Endothelial cell of umbilical vein (primary cell): Measurements from ENCODE around the gene RAB11B. TPM values are rescaled to one million over a fixed set of nuclear protein-coding genes. Genes with fewer than 3 reads are reported as not detected.

Experiments used
- BruUV-seq: library from RNA; stranded (reverse); fragments of 400-500 nt; replicated peaks from 2 replicates; lab custom pipeline; 2021; lab: Mats Ljungman, UMichigan
- CTCF ChIA-PET: fragments of 300-600, 350-600 bp; sonication (Branson Sonifier 250); formaldehyde crosslinking; loops from one replicate; lab custom pipeline; 2021; ENCODE audit warnings: antibody characterized with exemption, inconsistent platforms; lab: Charles Lee
- POLR2A ChIA-PET: fragments of 300-600, 350-600 bp; sonication (Branson Sonifier 250); formaldehyde crosslinking; loops from one replicate; lab custom pipeline; 2021; ENCODE audit warnings: antibody characterized with exemption, inconsistent platforms; lab: Charles Lee
- DNase-seq: peaks from one replicate; pipeline ENCODE4 v3.0.0-alpha.2; 2011; ENCODE audit warnings: low read depth, low spot score
- FAIRE-seq: peaks from 2 replicates; lab custom pipeline; 2011; peaks lifted over from hg19 to GRCh38; lab: Jason Lieb, UNC
- H2AFZ ChIP-seq: 2 replicates; pipeline ENCODE4 v1.6.0; 2012; ENCODE audit warnings: low read depth, low read length, control low read depth, inconsistent platforms
- H3K27ac ChIP-seq: 2 replicates; pipeline ENCODE4 v1.5.1; 2011; ENCODE audit warnings: low read depth, mild to moderate bottlenecking, control low read depth, low read length, moderate library complexity; ENCODE audit not compliant: insufficient read depth
- H3K27me3 ChIP-seq, 2 experiments: 2 replicates each; pipeline versions ENCODE4 v1.6.0 to v1.6.1; 2011; ENCODE audit warnings: low read length in 2 of 2, mixed read lengths in 1 of 2; ENCODE audit not compliant: control insufficient read depth in 2 of 2, insufficient read depth in 2 of 2
- H3K36me3 ChIP-seq, 2 experiments: 2 replicates in 1 of 2; 3 replicates in 1 of 2; pipeline ENCODE4 v1.5.1; 2011; ENCODE audit warnings: low read length in 2 of 2, mild to moderate bottlenecking in 1 of 2, moderate library complexity in 1 of 2; ENCODE audit not compliant: control insufficient read depth in 2 of 2, insufficient read depth in 2 of 2; ENCODE audit errors: extremely low read depth in 1 of 2
- H3K4me1 ChIP-seq: 3 replicates; pipeline ENCODE4 v1.5.1; 2011; ENCODE audit warnings: mild to moderate bottlenecking, low read length; ENCODE audit not compliant: control insufficient read depth, insufficient read depth; ENCODE audit errors: extremely low read depth
- H3K4me2 ChIP-seq: 2 replicates; pipeline ENCODE4 v1.6.1; 2011; ENCODE audit warnings: low read length, control low read depth, mixed read lengths; ENCODE audit not compliant: insufficient read depth
- H3K4me3 ChIP-seq, 3 experiments: fragments of 200-600 bp in 1 of 3; sonication (generic), shearing (Covaris generic) in 1 of 3; replicated peaks in 1 of 3; 2 replicates each; pipeline ENCODE4 v1.5.1; 2011 to 2016; ENCODE audit warnings: control low read depth in 3 of 3, low read length in 3 of 3, mild to moderate bottlenecking in 2 of 3, inconsistent platforms in 1 of 3, low read depth in 1 of 3, moderate library complexity in 1 of 3; ENCODE audit not compliant: insufficient read depth in 1 of 3
- H3K79me2 ChIP-seq: 2 replicates; pipeline ENCODE4 v1.6.0; 2012; ENCODE audit warnings: low read length, inconsistent platforms; ENCODE audit not compliant: control insufficient read depth, insufficient read depth
- H3K9ac ChIP-seq: replicated peaks from 2 replicates; pipeline ENCODE3; 2011; ENCODE audit warnings: low read length, control low read depth; ENCODE audit not compliant: insufficient read depth; ENCODE audit errors: extremely low read depth
- H3K9me1 ChIP-seq: replicated peaks from 3 replicates; pipeline ENCODE4 v1.6.0; 2011; ENCODE audit warnings: mild to moderate bottlenecking, low read length; ENCODE audit not compliant: control insufficient read depth, insufficient read depth; ENCODE audit errors: extremely low read depth
- H3K9me3 ChIP-seq: replicated peaks from 2 replicates; pipeline ENCODE4 v1.5.1; 2012; ENCODE audit warnings: low read length, inconsistent platforms; ENCODE audit not compliant: control insufficient read depth, insufficient read depth
- H4K20me1 ChIP-seq: replicated peaks from 2 replicates; pipeline ENCODE3; 2011; ENCODE audit warnings: mild to moderate bottlenecking, low read length; ENCODE audit not compliant: control insufficient read depth, insufficient read depth; ENCODE audit errors: extremely low read depth
- CTCF ChIP-seq, 2 donors: IDR thresholded peaks; 1 replicate in 1 of 2; 2 replicates in 1 of 2; pipeline ENCODE4 v1.5.1; 2011; ENCODE audit warnings: low read length in 2 of 2, mild to moderate bottlenecking in 2 of 2, moderate library complexity in 2 of 2, control low read depth in 1 of 2, inconsistent platforms in 1 of 2, low read depth in 1 of 2; ENCODE audit not compliant: insufficient read depth in 1 of 2; ENCODE audit errors: extremely low read depth in 1 of 2
- EZH2 ChIP-seq: IDR thresholded peaks from 2 replicates; pipeline ENCODE4 v1.6.1; 2012; ENCODE audit warnings: borderline replicate concordance, low read depth, mild to moderate bottlenecking, moderate library complexity, low read length, inconsistent platforms; ENCODE audit not compliant: severe bottlenecking
- FOS ChIP-seq: IDR thresholded peaks from 2 replicates; pipeline ENCODE4 v1.6.1; 2011; ENCODE audit warnings: mild to moderate bottlenecking, low read length, moderate library complexity, borderline replicate concordance; ENCODE audit not compliant: insufficient read depth
- GATA2 ChIP-seq: IDR thresholded peaks from 2 replicates; pipeline ENCODE4 v1.7.0; 2011; ENCODE audit warnings: low read depth, mild to moderate bottlenecking, moderate library complexity, mixed read lengths, low read length; ENCODE audit not compliant: insufficient read length, insufficient read depth
- JUN ChIP-seq: IDR thresholded peaks from 2 replicates; pipeline ENCODE4 v1.6.1; 2011; ENCODE audit warnings: borderline replicate concordance, low read depth; ENCODE audit not compliant: insufficient read length, insufficient read depth
- MAX ChIP-seq: IDR thresholded peaks from 2 replicates; pipeline ENCODE4 v1.6.1; 2011; ENCODE audit not compliant: insufficient read depth, insufficient read length
- MYC ChIP-seq: IDR thresholded peaks from one replicate; pipeline ENCODE4 v1.6.1; 2011; ENCODE audit warnings: mild to moderate bottlenecking, low read depth, low read length
- POLR2A ChIP-seq: IDR thresholded peaks from 2 replicates; pipeline ENCODE4 v1.6.1; 2012; ENCODE audit warnings: low read depth, mild to moderate bottlenecking, control low read depth, low read length
- POLR2AphosphoS5 ChIP-seq: IDR thresholded peaks from 2 replicates; pipeline ENCODE4 v1.6.1; 2012; ENCODE audit warnings: low read depth, mild to moderate bottlenecking, control low read depth, low read length, moderate library complexity; ENCODE audit not compliant: insufficient read depth
- dilution Hi-C: fragments of 300-500 bp; cut with MboI; formaldehyde crosslinking; loops from one replicate; pipeline ENCODE4 v1.15.0; 2019; ENCODE audit warnings: low sequenced_read_pairs; ENCODE audit not compliant: extremely low pct_ligation_motif_present
- intact Hi-C: fragments of 100-400 bp; cut with micrococcal nuclease; formaldehyde crosslinking; loops from one replicate; pipeline ENCODE4 v1.10.0; 2022
- polyA plus RNA-seq, 4 experiments: library from polyadenylated mRNA; depleted of rRNA in 3 of 4; stranded (reverse) in 3 of 4; unstranded in 1 of 4; fragments of >200 nt; gene quantifications; 2 replicates each; pipeline versions ENCODE4 v1.2.1 to v1.2.3, GENCODE V29; 2011 to 2012; ENCODE audit warnings: missing spikeins in 1 of 4
- total RNA-seq: library from RNA; stranded (reverse); gene quantifications from 2 replicates; pipeline ENCODE4 v1.2.3, GENCODE V29; 2021

Gene RAB11B
- total and polyA plus RNA-seq, 2 donors (not counting 3 experiments of a cell fraction or from before 2014, with no cell fraction given): 74.1 to 99.8 TPM

DNA sequence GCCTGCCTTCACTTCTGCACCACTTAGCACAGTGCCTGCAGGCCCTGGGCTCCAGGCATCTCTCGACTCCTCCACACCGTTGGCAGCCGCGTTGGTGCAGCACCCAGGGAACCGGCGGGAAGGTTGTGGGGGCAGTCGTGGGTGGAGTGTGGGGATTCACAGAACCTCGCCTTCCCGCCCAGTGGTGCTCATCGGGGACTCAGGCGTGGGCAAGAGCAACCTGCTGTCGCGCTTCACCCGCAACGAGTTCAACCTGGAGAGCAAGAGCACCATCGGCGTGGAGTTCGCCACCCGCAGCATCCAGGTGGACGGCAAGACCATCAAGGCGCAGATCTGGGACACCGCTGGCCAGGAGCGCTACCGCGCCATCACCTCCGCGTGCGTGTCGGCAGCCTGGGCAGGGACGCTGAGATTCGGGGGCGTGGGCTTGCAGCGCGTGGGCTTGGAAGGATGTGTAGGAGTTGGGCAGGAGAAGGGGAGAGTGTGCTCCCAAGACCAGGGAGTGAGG, 9.6 kb downstream of the RAB11B start:
- no TSS peak for BruUV-seq
- dilution Hi-C loops: no loop called here
- no peak overlapping the region for H3K4me3 ChIP-seq
- H3K4me1 ChIP-seq: peaks cover 11% of the 10 kb centered on the region
- H3K9me3 ChIP-seq: no peaks in the 10 kb centered on the region
- DNase-seq (no peak), FAIRE-seq (no peak)
- no peaks in the 10 kb centered on the region for H4K20me1 ChIP-seq
- ChIA-PET CTCF (interaction anchor here (4.0 kb wide), 1 partner anchor 46 kb away, joined by 79 read pairs; no protein-coding TSS in a partner anchor), POLR2A (no interaction called here)
- H3K9ac ChIP-seq: no peak overlapping the region
- no peaks in the 10 kb centered on the region for H3K27me3 ChIP-seq
- no peak overlapping the region for H3K27ac ChIP-seq
- peaks cover 0 to 27% of the 10 kb centered on the region in 2 experiments for H3K36me3 ChIP-seq
- TF ChIP-seq CTCF (IDR thresholded peaks at IDR 0.05; ENCODE audit: extremely low read depth in 1 of 2, insufficient read depth in 1 of 2, low read depth in 1 of 2, low read length in 2 of 2) (no peak), FOS (no peak), GATA2 (no peak), MYC (no peak)
- intact Hi-C loops: loop anchor here (2.0 kb wide), 1 partner anchor 67 kb away; no protein-coding TSS in a partner anchor
- no peak overlapping the region for H3K4me2 ChIP-seq
- peaks cover 31% of the 10 kb centered on the region for H3K79me2 ChIP-seq
- H2AFZ ChIP-seq: no peak overlapping the region
- no peaks in the 10 kb centered on the region for H3K9me1 ChIP-seq

GRCh38 chr19:8401981-8402411, 11.8 kb downstream of the RAB11B start:
- Histone ChIP-seq H3K79me2 (peaks cover 16% of the 10 kb centered on the region), H3K9me1 (no peaks in the 10 kb centered on the region), H2AFZ (no peak overlapping the region), H3K4me2 (no peak overlapping the region), H3K9me3 (no peaks in the 10 kb centered on the region), H3K9ac (no peak overlapping the region), H4K20me1 (no peaks in the 10 kb centered on the region), H3K27me3 (no peaks in the 10 kb centered on the region), H3K4me3 (no peak overlapping the region), H3K4me1 (peaks cover 3% of the 10 kb centered on the region), H3K27ac (no peak overlapping the region), H3K36me3 (peaks cover 0 to 31% of the 10 kb centered on the region in 2 experiments)
- intact Hi-C loops: no loop called here
- DNase-seq (no peak), FAIRE-seq (no peak)
- no TSS peak for BruUV-seq
- dilution Hi-C loops: no loop called here
- ChIA-PET CTCF (interaction anchor here (1.0 kb wide), 1 partner anchor 48 kb away, joined by 3 read pairs; no protein-coding TSS in a partner anchor), POLR2A (no interaction called here)
- TF ChIP-seq POLR2AphosphoS5: no peak
- no peak for TF ChIP-seq CTCF (IDR thresholded peaks at IDR 0.05; ENCODE audit: extremely low read depth in 1 of 2, insufficient read depth in 1 of 2, low read depth in 1 of 2, low read length in 2 of 2)
- no peak for TF ChIP-seq FOS
- TF ChIP-seq GATA2: no peak
- TF ChIP-seq EZH2: no peak
- TF ChIP-seq JUN: no peak
- TF ChIP-seq MAX: no peak
- no peak for TF ChIP-seq POLR2A
- no peak for TF ChIP-seq MYC
